HG03175 (cell line): Measurements from ENCODE around the gene BFAR.
A peak's percentile ranks its signal among the peaks of the same experiment; 100 is the strongest.
"Not testable (repeated sequence)": the region's sequence is repeated elsewhere in the genome, so short reads cannot be mapped to it uniquely, and the experiment has no call there.

Source experiments
- ATAC-seq: cut with Tn5 transposase; IDR thresholded peaks from one replicate; pipeline ENCODE4 v1.9.1; 2021; ENCODE audit warnings: mild to moderate bottlenecking, moderate library complexity; ENCODE audit not compliant: unreplicated experiment

The BFAR gene, protein sequence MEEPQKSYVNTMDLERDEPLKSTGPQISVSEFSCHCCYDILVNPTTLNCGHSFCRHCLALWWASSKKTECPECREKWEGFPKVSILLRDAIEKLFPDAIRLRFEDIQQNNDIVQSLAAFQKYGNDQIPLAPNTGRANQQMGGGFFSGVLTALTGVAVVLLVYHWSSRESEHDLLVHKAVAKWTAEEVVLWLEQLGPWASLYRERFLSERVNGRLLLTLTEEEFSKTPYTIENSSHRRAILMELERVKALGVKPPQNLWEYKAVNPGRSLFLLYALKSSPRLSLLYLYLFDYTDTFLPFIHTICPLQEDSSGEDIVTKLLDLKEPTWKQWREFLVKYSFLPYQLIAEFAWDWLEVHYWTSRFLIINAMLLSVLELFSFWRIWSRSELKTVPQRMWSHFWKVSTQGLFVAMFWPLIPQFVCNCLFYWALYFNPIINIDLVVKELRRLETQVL

DNA sequence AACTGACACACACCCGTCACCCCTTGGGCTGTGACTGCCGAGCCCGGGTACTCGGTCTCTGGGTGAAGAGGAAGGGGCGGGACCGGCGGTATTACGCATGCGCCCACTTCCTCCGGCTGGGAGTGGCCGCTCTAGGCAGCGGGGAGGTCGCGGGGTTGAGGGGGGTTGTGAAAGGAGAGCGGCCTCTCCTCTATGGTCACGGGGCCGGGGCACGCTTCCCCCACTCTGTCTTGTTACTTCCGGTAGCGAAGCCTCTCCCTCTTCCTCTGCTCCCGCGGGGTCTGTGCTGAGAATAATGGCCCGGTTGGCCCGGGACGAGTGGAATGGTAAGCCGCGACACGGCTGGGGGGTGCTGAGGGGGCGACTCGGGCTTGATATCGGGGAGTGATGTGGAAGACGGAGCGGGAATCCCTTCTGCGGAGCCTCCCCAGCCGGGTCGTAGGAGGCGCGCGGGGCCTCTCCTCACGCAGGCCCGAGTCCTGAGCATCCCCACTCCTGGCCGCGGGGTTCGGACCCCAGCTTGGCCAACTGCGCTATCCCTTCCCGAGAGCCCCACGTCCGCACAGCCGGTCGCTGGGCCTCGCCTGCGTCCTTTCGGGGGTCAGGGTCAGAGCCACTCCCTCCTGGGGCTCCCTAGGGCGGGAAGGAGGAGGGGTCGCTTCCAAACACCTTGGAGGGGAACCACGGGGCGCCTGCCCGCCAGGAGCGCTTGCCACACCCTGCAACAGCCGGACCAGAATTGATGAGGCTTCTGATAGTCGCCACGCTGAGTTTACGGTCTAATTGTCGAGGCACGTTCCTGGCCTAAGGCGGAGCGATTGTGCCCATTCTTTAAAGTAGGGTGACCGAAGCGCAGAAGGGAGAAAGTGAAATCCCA lies at the start of gene BFAR:
Gene BFAR (plus strand): TSS at position 259 of the 877 bp plus-strand sequence. CDS start 11,396 bp downstream, outside the sequence.
- ATAC-seq: peak; percentile 80

DNA sequence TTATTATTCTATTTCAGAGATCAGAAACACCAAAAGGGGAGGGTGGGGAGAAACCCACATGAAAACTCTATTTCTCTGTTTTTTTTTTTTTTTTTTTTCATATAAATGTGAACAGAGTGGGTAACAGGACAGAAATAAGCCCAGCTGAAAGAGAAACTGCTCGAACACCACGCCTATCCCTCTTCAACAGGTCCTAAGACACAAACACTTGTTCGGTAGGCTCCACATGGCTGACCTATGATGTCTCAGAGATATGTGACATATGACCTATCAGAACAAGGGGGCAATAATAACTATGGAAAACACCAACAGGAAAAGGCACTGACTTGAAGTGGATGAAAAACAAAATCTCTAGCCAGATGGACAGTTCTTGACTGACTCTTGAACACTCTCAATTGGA lies 47.5 kb upstream of the BFAR start:
- no peak for ATAC-seq

DNA sequence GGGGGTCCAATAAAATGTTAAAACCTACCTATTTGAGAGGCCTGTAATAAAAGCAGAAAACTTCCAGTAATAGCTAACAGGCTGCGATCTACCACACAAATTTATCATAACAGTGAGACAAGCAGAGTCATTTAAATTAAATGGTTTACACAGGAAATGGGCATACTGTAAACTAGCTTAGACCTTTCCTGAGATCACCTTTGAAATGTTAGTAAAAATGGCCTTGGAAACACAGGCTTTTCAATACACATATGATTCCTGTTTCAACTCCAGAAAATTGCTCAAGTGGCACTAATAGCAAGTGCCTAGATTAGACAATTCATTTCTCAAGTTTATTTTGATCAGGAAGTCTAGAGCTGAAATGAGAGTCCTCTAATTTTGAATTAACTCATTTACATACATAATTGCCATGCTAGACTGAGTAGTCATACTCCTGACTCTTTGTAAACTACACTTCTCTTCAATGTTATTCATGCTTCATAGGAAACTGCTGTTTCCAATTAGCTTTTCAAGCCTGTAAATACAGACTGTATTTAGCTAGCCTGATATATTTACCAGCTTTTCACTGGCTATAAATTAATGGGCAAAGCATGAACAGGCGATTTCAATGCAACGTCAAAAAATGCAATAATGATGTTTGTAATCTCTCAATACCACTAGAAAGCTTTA lies 46.0 kb upstream of the BFAR start:
- ATAC-seq: no peak

DNA sequence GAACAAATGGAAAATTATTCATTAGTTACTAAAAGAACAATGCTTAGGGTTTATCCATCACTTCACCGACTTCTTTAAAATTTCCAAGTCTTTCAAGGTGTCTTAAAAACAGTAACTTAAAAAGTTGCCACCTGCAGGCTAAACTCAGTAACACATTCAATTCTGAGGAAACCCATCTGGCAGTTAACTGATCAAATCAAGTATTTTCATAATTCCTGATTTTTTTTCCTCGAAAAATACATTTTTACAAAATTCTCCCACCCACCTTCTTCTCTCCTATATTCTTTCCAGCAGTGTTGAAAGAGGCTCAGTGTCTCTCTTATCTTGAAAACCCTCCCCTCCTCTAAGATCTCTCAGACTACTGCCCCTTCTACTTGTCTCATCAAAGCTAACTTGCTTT lies 32.6 kb upstream of the BFAR start:
- ATAC-seq: no peak

DNA sequence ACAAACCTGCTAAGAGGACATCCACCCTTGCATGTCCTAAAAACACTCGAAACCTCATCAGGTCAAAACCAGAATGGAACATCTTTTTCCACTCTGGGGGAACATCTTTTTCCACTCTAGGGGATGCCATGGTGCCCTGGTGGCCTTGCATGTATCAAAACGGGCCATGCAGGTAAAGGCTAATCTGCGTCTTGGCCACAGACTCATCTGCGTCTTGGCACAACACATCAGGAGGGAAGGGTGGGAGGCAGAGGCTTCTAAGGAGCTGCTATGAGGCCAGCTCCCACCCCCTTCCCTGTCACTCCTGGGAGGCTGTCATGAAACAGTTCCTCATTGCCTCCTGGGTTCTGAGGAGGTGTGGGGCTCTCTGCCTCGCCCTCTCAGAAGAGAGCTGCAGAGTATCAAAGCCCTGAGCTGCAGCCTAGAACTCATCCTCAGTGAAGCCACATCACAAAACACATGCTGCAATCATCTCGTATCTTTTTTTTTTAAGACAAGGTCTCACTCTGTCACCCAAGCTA lies 30.2 kb upstream of the BFAR start:
- no peak for ATAC-seq

DNA sequence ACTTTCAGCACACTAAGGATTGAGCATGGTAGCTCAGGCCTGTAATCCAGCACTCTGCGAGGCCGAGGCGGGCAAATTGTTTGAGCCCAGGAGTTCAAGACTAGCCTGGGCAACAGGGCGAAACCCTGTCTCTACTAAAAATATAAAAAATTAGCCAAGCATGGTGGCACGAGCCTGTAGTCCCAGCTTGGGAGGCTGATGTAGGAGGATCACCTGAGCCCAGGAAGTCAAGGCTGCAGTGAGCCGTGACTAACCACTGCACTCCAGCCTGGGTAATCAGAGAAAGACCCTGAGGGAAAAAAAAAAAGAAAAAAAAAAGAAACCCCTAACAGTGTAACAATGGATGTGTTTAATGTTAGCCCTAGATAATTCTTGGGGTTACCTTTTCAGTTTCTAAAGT lies 26.6 kb upstream of the BFAR start:
- ATAC-seq: no peak

DNA sequence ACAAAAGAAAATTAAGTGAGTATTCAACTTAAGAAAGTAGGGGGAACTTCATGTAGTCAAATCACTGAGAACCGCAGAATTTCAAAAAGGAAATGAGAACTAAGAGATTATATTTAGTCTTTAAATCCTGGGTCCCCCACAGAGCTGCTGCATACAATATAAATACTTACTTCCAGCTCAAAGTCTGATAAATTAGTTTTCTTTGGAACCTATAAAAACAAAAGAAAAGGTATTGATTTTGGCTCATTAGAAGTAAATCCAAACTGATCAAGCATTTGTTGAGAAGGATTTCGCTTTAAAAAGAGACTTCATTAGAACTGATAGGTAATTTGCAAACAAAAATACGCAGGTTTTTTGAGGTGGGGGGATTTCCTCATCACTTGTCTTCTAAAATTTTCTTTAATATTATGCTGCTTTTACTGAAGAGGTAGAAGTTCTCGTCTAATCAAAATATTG lies 24.6 kb upstream of the BFAR start:
- ATAC-seq: peak; percentile 51

DNA sequence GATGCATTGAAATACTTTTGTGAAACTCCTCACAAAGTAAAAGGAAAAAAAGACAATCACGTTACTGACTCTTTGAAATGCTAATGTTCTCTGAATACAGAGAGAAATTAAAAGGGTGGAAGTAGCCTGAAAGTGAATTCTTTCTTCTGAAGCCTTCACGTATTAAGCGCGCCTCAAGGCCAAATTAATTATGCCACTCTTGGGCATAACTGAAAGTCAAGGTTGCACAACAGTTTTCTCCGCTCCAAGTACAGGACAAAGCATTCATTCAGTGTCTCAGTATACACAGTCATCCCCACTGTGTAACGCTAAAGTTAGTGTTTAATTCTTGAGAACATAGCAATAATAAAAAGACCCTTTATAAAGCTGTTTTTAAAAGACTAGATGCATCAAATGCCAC lies 24.1 kb upstream of the BFAR start:
- no peak for ATAC-seq

DNA sequence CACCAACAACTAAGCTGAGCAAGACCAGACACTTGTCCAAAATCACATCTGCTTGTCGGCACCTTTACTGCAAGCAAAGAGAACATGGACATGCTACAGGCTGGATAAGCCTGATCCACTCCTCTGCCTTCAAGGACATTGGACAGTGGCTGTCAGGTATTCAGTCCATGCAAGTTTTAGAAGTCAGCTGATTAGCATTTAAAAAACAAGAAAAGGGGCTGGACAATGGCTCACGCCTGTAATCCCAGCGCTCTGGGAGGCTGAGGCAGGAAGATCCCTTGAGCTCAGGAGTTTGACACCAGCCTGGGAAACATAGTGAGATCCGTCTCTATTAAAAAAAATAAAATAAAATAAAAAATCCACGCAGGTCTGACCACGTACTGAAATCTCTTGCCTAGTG lies 23.0 kb upstream of the BFAR start:
- ATAC-seq: no peak

DNA sequence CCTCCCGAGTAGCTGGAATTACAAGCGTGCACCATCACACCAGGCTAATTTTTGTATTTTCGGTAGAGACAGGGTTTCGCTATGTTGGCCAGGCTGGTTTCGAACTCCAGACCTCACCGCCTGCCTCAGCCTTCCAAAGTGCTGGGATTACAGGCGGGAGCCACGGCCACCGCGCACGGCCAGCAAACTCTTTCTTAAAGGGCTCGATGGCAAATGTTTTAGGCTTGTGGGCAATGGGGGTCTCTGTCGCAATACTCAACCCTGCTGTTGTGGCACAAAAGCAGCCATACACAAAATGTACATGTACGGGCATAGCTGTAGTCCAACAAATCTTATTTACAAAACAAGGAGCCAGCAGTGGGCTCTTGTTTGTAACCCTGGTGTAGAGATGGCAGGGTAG lies 21.1 kb upstream of the BFAR start:
- no peak for ATAC-seq

DNA sequence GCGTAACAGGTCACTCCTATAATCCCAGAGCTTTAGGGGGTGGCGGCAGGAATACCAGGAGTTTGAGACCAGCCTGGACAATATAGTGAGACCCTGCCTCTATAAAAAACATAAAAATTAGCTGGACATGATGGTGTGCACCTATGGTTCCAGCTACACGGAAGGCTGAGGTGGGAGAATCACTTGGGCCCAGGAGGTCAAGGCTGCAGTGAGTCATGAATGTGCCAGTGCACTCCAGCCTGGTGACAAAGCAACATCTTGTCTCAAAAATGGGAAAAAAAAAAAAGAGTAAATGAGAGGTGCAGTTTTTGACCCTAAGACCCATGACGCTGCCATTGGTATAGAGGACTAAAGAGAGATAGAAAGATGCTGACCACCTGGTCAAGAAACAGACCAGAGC lies 18.8 kb upstream of the BFAR start:
- no peak for ATAC-seq

DNA sequence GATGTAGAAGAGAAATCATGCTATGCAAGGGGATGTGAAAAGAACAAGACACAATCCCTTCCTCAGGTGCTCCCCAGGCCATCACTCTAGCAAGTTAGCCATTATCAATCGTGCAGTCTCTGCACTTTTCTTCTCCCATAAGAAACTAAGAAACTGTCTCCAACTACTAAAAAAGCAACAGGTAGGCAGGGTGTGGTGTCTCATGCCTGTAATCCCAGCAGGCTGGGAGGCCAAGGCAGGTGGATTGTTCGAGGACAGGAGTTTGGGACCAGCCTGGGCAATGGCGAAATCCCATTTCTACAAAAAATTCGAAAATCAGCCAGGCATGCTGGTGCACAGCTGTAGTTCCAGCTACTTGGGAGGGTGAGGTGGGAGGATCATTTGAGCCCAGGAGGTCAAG lies 16.5 kb upstream of the BFAR start:
- ATAC-seq: no peak

DNA sequence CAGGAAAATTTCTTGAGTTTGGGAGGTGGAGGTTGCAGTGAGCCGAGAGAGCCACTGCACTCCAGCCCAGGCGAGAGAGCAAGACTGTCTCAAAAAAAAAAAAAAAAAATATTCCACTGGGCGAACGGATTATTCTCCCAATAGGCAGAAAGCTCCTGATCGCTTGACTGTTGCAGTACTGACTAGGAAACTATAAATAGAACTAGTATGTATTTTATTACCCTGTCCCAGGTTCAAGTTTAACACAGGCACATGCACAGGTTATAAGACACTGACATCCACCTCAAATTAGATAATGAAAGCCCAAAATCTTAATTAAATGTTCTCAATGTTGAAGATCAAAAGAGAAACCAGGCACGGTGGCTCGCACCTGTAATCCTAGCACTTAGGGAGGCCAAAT lies 14.2 kb upstream of the BFAR start:
- ATAC-seq: no peak

DNA sequence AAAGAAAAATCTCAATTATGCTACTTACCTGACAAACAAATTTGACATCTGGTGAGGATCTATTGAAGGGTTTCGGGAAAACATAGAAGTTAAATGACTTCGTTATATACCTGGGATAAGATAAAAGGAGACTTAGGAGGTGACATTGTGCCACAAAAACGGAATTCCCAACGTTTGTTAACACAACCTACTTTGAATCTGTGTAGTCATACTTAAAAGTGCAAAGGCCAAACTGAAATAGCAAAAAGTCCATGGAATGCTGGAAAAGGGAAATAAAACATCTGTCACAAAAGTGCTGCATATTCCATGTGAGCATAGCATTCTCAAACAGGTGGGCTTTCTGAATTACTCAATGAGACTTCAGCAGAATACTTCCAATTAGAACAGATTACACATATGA lies 5.7 kb upstream of the BFAR start:
- no peak for ATAC-seq

DNA sequence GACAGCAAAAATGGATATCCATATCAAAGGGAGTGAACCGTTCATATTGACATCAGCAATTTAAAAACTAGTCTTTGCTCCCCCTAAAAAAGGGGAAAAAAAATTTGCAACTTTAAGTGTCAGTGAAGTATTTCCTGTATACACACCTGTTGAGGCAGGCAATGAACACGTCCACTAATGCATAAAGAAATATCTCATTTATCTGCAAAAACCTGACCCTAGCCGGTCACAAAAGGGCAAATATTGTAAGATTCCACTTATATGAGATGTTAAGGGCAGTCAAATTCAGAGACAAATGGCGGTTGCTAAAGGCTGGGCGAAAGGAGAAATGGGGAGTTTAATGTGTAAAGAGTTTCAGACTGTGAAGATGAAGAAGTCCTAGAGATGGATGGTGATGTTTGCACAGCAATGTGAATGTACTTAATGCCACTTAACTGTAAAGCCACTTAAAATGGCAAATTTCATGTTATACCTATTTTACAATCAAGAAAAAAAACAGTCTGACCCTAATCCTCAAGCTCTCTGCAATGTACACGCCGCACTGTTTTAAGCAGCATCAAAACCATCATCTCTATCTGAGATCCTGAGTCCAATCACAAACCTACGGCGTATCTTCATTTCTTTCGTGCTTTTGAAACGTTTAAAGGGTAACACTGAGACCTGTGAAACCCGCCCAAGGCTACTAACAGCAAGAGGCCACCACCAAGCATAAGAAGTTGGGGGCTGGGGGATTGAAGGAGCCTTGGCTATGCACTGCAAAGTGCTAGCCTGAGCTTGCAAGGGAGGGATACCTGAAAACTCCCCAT lies 3.7 kb upstream of the BFAR start:
- no peak for ATAC-seq

DNA sequence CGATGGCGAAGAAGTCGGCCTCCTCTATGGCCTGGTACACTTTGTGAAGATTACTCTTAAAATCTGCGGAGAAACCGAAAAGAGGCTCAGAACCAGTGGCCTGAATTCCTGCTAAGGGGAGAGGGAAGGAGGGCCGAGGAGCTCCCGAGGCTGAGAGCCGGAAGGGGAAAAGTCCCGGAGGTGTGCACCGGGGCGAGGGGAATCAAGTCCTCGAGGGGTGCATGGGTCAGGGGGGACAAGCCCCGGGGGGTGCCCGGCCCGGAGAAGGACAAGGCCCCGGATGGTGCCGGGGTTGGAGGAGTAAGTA lies 3.2 kb upstream of the BFAR start:
- ATAC-seq: peak; percentile 2

DNA sequence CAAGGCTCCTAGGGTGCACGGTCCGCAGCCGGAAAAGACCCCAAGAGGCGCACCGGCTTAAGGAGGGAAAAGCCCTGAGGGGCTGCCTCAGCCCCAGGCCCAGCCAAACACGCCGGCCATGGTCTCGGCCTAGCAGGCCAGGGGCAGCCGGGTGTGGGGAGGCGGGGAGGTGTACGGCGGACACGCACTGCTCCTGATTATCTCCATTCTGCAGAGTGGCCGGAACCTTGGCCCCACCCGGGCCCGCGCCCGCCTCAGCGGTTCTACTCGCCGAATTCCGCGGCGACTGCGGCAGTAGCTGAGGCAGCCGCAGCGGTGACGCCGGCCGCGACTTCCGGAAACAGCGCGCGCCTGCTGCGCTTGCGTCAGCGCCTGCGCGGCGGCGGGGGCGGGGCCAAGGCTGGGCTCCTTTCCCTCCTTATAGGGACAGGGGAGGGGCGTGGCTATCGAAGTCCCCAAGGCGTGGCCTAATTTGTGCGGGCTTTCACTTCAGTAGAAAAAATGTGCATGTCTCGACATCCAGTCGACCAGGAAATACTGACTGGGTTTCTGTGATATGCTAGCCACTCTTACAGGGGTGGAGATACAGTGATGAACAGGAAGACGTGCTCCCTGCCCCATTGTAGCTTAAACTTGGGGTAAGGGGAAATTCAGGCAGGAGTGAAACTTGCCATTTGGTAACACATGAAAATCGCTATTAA lies 2.7 kb upstream of the BFAR start, which contains the start of gene PARN:
Gene PARN (minus strand): TSS at position 342 of the 701 bp plus-strand sequence. CDS start 135 bp downstream, at position 207.
- peak; percentile 50 for ATAC-seq

DNA sequence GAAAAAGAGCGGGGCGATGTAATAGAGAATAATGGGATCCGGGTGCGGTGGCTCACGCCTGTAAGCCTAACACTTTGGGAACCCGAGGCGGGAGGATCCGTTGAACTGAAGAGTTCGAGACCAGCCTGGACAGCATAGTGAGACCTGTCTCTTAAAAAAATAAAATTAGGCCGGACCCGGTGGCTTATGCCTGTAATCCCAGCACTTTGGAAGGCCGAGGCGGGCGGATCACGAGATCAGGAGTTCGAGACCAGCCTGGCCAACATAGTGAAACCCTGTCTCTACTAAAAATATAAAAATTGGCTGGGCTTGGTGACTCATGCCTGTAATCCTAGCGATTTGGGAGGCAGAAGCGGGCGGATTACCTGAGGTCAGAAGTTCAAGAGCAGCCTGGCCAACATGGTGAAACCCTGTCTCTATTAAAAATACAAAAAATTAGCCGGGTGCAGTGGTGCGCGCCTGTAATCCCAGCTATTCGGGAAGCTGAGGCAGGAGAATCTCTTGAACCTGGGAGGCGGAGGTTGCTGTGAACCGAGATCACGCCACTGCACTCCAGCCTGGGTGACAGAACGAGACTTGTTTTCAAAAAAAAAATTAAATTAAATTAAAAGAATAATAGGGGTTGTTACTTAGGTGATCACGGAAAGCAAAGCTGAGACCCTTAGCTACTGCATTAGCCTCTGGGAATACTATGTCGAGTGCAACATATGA lies 2.0 kb upstream of the BFAR start:
- ATAC-seq: not testable (repeated sequence)

DNA sequence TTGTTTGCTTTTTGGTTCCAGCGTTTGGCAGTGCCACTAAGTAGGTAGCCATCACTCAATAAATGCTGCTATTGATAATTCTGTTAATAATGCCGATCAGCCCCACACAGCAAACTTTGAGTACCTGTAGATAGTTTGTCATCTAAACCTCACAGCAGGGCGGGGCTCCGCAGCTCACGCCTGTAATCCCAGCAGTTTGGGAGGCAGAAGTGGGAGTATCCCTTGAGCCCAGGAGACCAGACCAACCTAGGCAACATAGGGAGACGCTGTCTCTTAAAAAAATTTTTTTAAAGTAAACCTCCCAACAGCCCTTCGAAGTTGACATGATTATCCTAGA lies 1.6 kb downstream of the BFAR start:
- ATAC-seq: no peak
